CD4-positive, alpha-beta T cell treated with Interleukin-4 for 4 hours (primary cell): ENCODE data around the gene TMCC1.

ENCODE experiments used
- DNase-seq: peaks from one replicate; pipeline ENCODE4 v3.0.0-alpha.2; 2020

TMCC1 gene

DNA sequence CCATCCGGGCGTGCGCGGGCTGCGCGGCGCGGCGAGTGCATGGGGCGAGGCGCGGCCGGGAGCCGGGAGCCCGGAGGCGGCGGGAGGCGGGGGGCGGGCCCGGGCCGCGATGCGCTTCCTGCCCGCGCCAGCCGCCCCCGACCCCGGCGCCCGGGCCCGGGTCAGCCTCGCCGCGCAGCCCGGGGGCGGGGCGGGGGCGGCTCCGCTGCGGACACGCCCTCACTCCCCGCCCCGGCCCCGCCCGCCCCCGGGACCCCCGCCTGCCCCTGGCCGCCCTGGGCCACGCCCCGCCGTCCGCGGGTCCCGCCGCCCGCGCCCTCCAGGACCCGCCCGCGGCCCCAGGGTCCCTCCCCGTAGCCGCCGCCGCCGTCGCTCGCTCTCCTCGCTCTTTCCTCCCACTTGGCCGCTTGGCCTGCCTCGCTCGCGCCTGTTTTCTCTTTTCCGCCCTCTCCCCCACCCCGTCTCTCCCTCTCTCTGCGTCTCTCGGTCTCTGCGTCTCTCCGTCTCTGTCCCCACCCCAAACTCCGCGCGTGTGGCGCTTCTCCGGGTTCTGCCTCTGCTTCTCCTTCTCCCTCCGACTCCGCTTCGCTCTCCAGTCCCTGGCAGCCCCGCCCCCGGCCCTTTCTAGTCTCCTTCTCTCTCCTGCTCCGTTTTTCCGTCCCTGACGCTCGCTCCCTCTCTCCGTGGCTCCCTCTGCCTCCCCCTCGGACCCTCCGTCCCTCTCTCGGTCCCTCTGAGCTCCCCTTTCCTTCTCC, 286.7 kb downstream of the TMCC1 start, which contains the start of gene PLXND1:
Gene PLXND1 (minus strand): TSS at position 41 of the 755 bp plus-strand sequence. CDS start 37 bp downstream, at position 4.
- peak; percentile 35 for DNase-seq

DNA sequence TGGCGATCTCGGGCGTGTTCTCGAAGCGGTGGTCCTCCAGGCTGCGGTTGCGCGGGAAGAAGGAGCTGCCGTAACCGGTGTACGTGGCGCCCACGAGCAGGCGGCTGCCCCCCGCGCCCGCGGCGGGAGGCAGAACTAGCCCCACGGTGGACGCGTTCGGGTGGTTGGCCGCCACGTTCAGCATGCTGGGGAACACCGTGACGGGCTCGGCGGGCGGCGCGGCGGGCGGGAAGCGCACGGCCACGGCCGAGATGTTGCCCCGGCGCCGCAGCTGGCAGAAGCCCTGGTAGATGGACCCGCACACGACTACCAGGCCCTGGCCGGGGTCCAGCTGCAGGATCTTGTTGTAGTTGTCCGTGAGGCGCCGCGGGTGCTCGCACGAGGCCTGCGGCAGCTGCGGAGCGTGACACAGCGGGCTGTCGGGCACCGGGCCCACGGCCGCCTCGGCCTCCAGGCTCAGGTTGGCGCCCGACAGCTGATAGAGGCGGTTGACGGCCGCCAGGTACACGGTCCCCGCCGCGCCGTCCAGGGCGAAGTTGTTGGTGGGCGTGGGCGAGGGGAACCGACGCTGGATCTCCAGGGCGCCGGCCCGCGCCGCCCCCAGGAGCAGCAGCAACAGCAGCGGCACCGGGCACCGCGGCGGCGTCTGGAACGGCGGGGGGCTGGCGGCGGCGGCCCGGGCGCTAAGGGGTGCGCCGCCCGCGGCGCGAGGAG, 287.4 kb downstream of the TMCC1 start:
- no peak for DNase-seq

DNA sequence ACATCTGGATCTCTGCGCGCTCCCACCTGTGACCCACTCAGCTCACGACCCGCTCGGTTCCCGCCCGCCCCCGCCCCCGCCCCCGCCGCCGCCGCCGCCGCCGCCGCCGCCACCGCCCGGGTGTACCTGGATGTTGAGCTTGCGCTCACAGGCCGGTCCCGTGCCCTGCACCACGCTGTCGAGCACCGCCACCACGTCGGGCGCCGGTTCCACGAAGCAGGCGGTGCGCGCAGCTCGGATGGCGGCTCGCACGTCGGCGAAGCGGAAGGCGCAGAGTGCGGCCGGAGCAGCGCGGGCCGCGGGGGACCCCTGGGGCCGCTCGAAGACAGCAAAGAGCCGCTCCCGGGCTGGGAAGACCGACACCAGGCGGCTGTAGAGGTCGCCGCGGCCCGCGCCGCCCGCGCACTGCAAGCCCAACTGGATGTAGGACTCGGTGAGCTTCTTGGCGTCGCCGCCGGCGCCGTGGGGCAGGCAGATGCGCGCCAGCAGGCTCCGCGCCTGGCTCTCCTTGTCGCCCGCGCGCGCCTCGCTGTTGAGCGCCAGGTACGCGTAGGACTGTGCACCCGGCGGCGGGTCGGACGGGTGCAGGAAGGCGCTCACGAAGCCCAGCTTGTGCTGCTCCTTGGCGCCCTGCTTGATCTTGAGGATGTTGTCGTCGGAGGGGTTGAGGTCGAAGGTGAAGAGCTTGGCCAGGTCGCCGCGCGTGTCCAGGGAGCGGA, 288.1 kb downstream of the TMCC1 start:
- peak; percentile 14 for DNase-seq

DNA sequence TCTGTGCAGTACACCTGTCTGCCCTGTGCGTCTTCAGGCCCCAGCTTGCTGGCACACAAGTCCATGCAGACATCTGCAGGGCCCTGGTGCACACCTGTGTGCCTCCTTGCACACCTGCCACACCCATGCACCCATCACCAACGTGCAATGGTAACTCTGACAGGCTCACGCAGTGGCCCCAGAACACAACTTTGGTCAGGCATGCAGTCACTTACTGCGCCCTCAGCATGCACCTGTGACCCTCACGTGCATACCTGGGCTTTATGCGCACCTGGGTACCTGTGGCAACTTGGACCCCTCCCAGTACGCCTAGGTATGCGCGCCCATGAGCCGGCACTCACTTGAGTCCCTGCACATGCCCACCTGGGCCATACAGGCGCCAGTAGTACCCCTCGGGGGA, 288.7 kb downstream of the TMCC1 start:
- no peak for DNase-seq

DNA sequence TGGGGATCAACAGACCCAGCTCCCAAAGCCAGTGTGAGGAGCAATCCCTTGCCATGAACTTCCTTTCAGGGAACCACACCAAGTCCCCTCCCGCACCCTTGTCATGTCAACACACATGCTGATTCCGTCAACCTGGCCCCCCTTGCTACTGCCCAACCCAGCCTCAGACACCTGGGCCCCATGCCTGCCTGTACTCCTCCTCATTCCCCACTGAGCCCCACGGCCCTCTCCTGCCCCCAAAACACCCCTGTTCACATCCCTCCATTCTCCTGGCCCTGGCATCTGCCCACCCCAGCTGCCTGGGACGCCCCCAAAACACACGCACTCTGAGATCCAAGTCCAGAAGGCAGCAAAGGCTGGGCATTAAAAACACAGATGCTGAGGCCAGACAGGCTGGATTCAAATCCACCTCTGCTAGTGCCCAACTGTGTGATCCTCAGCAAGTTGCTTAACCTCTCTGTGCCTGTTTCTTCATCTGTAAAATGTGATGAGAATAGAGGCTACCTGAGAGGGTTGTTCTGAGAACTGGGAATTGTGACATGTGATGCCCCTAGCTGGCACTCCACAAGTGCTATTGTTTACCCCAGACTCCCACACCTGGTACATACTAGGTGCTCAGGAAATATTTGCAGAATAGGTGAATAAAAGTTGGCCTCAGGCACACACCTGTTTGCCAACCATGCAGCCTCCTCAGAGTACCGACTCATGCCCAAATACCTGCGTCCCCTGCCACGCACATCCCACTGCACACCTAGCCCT, 289.3 kb downstream of the TMCC1 start:
- DNase-seq, result no peak

DNA sequence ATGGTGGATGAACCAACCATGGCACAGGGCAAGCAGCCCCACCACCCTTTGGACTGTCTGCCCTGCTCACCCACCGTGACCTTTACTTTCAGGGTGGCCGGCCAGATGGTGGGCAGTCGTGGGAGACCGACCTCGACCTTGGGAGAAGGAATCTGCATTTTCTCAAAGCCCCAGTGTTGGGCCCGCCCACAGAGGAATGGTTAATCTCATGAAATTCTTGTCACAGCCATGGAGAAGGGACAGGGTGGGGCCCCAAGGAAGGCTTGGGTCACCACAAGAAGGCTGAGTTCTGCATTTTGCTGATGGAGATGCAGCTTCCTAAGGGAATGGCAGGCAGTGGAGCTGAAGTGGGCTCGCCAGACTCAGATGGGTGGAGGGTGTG, 290.0 kb downstream of the TMCC1 start:
- DNase-seq, result no peak

DNA sequence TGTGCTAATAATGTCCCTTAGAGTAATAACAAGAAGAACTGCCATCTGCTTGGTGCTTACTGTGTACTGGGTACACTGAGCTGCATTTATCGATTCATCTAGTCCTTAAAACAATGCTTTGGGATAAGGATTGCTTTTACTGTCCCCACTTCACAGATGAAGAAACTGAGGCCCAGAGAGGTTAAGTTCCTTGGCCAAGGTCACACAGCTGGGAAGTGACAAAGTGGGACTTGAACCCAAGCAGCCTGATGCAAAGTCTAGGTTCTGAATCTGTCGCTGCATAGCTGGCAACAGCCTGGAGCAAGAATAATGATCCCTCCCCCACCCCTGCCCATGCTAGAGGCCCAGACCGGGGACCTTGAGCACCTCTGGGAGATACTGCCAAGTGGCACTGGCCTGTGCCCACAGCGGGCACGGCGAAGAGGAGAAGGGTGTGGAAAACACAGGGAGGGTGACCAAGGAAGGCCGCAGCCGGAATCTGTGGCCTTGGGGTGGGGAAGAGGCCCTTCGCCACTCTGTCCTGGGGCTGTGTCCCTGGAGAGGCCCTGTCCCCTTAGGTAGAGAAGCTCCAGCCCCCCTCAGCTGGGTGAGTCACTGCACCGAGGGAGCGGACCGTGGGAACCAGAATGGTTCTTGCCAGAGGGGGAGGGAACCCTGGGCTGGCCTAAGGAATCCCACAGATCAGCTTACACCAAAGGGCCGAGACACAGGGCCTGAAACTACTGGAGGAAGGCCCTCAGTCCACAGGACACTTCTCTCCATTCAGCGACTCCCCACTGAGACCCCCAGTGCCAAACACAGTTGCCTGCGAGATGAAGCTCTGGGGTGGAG, 290.6 kb downstream of the TMCC1 start:
- no peak for DNase-seq

DNA sequence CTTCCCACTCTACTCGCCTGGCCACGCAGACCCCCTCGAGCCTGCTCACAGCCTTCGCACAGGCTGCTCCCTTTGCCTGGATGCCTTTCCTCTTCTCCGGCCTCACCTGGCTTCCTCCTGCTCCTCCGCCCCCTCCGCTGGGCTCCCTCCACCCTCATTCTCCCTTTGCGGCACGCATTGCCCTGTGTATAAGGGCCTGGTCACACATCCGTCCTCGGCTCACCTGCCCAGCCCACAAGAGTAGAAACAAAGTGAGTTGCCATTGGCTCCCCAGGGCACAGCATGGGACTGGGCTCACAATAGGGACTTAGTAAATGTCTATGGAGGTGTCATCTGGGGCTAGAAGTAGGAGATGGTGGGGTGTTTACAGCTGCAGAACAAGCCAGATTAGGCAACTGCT, 291.2 kb downstream of the TMCC1 start:
- DNase-seq, result no peak

DNA sequence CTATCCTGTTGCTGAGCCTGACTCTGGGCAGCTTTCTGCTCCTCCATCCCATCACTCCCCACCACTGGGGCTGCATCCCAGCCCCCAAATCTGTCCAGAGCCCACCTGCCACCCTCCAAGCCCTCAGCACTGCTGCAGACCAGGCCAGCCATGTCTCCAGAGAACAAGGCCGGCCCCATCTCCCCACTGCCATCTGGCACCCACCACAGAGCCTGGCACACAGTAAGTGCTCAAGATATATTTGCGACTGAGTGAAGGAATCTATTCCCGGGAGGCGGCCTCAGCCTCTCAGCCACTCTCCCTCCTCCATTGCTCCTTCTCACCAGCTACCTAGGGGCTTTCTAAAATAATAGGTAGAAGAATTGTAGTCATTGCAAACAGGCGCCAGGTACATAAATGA, 291.8 kb downstream of the TMCC1 start:
- DNase-seq, result no peak

DNA sequence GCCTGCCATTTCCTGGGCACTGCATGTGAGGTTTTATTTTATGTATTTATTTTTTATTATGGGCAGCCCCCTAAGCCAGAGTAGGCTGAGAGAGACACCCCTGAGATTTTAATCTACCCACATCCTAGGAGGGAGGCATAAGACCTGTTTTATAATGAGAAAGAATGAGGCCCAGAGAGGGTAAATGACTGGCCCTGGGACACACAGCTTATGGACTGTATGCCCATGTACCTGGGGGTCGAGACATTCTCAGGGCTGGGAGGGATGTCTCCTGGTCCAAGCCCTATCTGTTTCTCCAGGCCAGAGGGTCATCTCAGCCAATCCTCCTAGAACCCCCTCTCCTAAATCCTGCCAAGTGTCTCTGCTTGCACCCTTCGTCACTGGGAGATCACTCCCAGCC, 293.2 kb downstream of the TMCC1 start:
- DNase-seq, result no peak

DNA sequence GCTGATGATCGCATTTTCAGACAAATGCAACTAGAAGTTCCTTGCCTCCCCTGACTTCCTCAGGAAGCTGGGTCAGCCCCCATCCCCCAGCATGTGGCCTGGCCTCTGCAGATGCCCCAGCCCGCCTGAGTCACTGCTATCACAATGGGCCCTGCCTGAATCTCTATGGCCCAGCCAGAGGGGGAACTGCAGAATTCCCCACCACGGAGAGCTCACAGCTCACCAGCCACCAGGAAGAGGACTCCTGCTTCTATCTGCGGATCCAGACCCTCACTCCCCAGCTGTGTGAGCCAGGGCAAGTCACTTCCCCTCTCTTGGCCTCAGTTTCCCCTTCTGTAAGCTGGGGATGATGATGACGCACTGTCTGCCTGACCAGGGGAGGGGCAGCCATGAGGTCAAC, 293.9 kb downstream of the TMCC1 start:
- DNase-seq, result no peak

DNA sequence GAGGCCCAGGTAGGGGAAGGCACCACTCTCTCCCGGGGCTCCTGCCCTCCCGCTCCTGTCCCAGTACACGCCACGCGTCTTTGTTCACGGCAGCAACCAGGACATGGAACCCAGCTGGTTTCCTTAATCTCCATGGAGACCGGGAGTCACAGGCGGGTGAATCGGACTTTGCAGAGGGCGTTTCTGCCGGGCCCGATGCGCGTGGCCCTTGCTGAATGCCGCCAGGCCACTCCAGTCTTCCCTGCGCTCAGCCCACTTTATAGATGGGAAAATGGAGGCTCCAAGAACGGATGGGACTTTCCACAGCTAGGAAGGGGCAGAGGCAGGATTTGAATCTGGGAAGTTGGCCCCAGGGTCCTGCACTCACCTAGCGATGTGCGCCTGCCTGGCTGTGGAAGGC, 294.4 kb downstream of the TMCC1 start:
- DNase-seq, result no peak

DNA sequence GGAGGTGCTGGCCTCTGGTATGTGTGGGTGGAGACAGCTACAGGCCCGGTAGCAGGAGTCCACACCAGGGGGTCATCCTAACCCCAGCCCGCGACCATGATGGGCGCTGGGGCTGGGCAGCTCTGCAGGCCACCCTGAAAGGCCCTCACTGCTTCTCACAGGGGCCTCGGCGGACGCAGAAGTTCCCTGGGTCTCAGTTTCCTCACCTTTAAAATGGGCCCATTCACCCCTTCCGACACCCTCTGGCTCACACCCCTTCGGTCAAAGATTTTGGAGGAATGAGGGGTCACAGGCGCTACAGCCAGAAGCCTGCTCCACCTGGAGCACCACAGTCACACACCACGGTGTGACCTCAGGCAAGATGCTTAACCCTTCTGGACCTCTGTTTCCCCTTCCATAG, 295.0 kb downstream of the TMCC1 start:
- no peak for DNase-seq

DNA sequence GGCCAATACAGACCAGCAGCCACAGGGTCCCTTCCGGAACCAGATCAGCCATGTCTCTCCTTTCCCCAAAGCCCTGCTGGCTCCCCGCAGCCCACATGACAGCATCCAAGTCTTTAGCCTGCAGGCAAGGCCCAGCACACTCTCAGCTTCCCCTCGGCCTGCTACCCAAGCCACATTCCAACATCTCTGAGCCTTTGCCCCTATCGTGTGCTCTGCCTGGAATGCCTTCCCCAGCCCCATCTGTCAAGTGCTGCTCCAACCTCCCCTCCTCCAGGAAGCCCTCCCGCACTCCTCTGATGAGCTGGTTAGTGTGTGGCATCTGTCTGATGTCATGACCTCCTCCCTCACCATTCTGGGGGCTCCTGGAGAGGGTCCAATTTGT, 295.5 kb downstream of the TMCC1 start:
- DNase-seq, result no peak
